ENCODE data around the gene PIP4P1. TPM values are rescaled to one million over a fixed set of nuclear protein-coding genes. Genes with fewer than 3 reads are reported as not detected.

The PIP4P1 gene
- total and polyA plus RNA-seq, 9 of the 15 experiments (the other 6 are each of a cell fraction or from before 2014, with no cell fraction given): 5.3 to 20.9 (median 10.7) TPM

DNA sequence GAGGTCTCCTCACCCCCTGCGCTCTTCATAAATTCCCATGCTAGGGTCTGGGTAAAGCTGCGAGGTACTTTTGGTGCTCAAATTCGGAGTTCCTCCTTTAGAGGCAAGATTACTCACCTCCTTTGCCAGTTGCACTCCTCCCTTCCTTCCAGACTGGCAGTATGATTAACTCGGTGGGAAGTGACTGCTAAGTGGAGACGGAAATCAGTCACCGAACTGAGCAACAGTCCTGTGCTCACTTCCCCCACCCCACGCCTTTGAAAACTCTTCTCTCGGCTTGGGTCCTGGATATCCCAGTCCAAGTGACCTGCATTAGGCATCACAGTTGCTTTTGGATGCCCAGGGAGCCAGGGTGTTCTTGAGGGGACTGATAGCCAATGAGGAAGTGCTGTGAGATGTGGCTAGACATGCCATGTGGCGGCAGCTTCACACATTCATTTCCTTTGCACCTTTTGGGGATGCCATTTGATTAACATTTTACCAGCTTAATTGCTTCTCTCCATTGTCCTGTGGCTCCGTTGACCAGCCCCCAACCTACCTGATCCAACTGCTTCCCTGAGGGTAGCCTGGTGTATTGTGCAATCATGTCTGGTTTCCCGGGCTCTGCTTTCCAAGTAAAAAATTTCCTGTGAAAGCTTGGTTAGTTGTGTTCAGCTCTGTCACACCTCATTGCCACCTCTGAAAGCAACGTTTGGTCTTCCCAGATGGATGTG is 8.8 kb upstream of the PIP4P1 start (continued):
- TF ChIP-seq RBM17 (IDR thresholded peaks at IDR 0.05; ENCODE audit: borderline replicate concordance, low read depth, low read length): no peak
- TF ChIP-seq ZNF76 (CRISPR knock-in tag; IDR thresholded peaks at IDR 0.05; ENCODE audit: borderline replicate concordance): no peak
- no peak for TF ChIP-seq ZNF232 (CRISPR knock-in tag; IDR thresholded peaks at IDR 0.05)
- TF ChIP-seq, protein P1, sequence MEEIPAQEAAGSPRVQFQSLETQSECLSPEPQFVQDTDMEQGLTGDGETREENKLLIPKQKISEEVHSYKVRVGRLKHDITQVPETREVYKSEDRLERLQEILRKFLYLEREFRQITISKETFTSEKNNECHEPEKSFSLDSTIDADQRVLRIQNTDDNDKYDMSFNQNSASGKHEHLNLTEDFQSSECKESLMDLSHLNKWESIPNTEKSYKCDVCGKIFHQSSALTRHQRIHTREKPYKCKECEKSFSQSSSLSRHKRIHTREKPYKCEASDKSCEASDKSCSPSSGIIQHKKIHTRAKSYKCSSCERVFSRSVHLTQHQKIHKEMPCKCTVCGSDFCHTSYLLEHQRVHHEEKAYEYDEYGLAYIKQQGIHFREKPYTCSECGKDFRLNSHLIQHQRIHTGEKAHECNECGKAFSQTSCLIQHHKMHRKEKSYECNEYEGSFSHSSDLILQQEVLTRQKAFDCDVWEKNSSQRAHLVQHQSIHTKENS (CRISPR knock-in tag; IDR thresholded peaks at IDR 0.05): no peak
- TF ChIP-seq, protein P2, sequence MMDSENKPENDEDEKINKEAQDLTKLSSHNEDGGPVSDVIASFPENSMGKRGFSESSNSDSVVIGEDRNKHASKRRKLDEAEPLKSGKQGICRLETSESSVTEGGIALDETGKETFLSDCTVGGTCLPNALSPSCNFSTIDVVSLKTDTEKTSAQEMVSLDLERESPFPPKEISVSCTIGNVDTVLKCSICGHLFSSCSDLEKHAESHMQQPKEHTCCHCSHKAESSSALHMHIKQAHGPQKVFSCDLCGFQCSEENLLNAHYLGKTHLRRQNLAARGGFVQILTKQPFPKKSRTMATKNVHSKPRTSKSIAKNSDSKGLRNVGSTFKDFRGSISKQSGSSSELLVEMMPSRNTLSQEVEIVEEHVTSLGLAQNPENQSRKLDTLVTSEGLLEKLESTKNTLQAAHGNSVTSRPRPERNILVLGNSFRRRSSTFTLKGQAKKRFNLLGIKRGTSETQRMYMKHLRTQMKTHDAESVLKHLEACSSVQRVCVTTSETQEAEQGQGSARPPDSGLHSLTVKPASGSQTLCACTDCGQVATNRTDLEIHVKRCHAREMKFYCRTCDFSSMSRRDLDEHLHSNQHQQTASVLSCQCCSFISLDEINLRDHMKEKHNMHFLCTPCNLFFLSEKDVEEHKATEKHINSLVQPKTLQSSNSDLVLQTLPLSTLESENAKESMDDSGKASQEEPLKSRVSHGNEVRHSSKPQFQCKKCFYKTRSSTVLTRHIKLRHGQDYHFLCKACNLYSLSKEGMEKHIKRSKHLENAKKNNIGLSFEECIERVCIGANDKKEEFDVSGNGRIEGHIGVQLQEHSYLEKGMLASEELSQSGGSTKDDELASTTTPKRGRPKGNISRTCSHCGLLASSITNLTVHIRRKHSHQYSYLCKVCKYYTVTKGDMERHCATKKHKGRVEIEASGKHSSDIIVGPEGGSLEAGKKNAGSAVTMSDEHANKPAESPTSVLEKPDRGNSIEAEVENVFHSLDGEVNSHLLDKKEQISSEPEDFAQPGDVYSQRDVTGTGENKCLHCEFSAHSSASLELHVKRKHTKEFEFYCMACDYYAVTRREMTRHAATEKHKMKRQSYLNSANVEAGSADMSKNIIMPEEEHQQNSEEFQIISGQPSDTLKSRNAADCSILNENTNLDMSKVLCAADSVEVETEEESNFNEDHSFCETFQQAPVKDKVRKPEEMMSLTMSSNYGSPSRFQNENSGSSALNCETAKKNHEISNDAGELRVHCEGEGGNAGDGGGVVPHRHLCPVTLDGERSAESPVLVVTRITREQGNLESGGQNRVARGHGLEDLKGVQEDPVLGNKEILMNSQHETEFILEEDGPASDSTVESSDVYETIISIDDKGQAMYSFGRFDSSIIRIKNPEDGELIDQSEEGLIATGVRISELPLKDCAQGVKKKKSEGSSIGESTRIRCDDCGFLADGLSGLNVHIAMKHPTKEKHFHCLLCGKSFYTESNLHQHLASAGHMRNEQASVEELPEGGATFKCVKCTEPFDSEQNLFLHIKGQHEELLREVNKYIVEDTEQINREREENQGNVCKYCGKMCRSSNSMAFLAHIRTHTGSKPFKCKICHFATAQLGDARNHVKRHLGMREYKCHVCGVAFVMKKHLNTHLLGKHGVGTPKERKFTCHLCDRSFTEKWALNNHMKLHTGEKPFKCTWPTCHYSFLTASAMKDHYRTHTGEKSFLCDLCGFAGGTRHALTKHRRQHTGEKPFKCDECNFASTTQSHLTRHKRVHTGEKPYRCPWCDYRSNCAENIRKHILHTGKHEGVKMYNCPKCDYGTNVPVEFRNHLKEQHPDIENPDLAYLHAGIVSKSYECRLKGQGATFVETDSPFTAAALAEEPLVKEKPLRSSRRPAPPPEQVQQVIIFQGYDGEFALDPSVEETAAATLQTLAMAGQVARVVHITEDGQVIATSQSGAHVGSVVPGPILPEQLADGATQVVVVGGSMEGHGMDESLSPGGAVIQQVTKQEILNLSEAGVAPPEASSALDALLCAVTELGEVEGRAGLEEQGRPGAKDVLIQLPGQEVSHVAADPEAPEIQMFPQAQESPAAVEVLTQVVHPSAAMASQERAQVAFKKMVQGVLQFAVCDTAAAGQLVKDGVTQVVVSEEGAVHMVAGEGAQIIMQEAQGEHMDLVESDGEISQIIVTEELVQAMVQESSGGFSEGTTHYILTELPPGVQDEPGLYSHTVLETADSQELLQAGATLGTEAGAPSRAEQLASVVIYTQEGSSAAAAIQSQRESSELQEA (IDR thresholded peaks at IDR 0.05; ENCODE audit: low read depth): no peak
- peak; percentile 4 for TF ChIP-seq SAP30 (IDR thresholded peaks at IDR 0.05; ENCODE audit: borderline replicate concordance, insufficient read depth, low read depth, low read length, poor library complexity, severe bottlenecking)
- no peak for TF ChIP-seq GABPB2 (CRISPR knock-in tag; conservative IDR thresholded peaks at IDR 0.05)
- TF ChIP-seq MEF2D (tag; conservative IDR thresholded peaks at IDR 0.05; ENCODE audit: low read depth): no peak
- TF ChIP-seq, protein P3, sequence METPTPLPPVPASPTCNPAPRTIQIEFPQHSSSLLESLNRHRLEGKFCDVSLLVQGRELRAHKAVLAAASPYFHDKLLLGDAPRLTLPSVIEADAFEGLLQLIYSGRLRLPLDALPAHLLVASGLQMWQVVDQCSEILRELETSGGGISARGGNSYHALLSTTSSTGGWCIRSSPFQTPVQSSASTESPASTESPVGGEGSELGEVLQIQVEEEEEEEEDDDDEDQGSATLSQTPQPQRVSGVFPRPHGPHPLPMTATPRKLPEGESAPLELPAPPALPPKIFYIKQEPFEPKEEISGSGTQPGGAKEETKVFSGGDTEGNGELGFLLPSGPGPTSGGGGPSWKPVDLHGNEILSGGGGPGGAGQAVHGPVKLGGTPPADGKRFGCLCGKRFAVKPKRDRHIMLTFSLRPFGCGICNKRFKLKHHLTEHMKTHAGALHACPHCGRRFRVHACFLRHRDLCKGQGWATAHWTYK (CRISPR knock-in tag; IDR thresholded peaks at IDR 0.05): no peak
- TF ChIP-seq ARID1B (IDR thresholded peaks at IDR 0.05): no peak
- no peak for TF ChIP-seq NFRKB (IDR thresholded peaks at IDR 0.05; ENCODE audit: low read depth)
- TF ChIP-seq JUND (IDR thresholded peaks at IDR 0.05; ENCODE audit: borderline replicate concordance, low read depth, low read length): no peak
- no peak for TF ChIP-seq JUND (tag; IDR thresholded peaks at IDR 0.05; ENCODE audit: borderline replicate concordance, low read depth, low read length)
- no peak for TF ChIP-seq ELF4 (CRISPR knock-in tag; IDR thresholded peaks at IDR 0.05)
- TF ChIP-seq, protein P4, sequence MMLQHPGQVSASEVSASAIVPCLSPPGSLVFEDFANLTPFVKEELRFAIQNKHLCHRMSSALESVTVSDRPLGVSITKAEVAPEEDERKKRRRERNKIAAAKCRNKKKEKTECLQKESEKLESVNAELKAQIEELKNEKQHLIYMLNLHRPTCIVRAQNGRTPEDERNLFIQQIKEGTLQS (IDR thresholded peaks at IDR 0.05): 0 out of 2 replicates have a peak, but pooled peaks have one; percentile 23
- TF ChIP-seq, protein P4 (CRISPR knock-in tag; conservative IDR thresholded peaks at IDR 0.05): no peak
